Naive B cell (primary cell): ENCODE data around the gene MLLT3. TPM values are rescaled to one million over a fixed set of nuclear protein-coding genes. Genes with fewer than 3 reads are reported as not detected.

ENCODE experiments used
- ATAC-seq, 2 donors: fragments of 150-1000 bp; cut with Tn5 transposase; 2 replicates each; pipeline ENCODE4 v1.10.0; 2021; ENCODE audit warnings: low read depth in 2 of 2, mild to moderate bottlenecking in 2 of 2, moderate library complexity in 2 of 2
- DNase-seq: peaks from one replicate; pipeline ENCODE4 v3.0.0; 2022
- H3K27ac Mint-ChIP-seq, 6 donors: one replicate each; pipeline ENCODE4 v1.8.0; 2020 to 2022; ENCODE audit warnings: mild to moderate bottlenecking in 6 of 6, mixed read lengths in 6 of 6, moderate library complexity in 5 of 6, inconsistent platforms in 2 of 6
- H3K27me3 Mint-ChIP-seq, 3 donors: one replicate each; pipeline ENCODE4 v1.8.0; 2021 to 2022; ENCODE audit warnings: mixed read lengths in 3 of 3, mild to moderate bottlenecking in 1 of 3
- H3K36me3 Mint-ChIP-seq, 2 donors: one replicate each; pipeline ENCODE4 v1.8.0; 2020 to 2022; ENCODE audit warnings: mixed read lengths in 2 of 2, inconsistent platforms in 1 of 2, mild to moderate bottlenecking in 1 of 2
- H3K4me1 Mint-ChIP-seq, 3 donors: one replicate each; pipeline ENCODE4 v1.8.0; 2020 to 2022; ENCODE audit warnings: mixed read lengths in 3 of 3, inconsistent platforms in 1 of 3, mild to moderate bottlenecking in 1 of 3, moderate library complexity in 1 of 3
- H3K4me3 Mint-ChIP-seq, 8 donors: one replicate each; pipeline ENCODE4 v1.8.0; 2020 to 2022; ENCODE audit warnings: mild to moderate bottlenecking in 8 of 8, mixed read lengths in 8 of 8, moderate library complexity in 8 of 8, inconsistent platforms in 2 of 8
- H3K9me3 Mint-ChIP-seq, 7 donors: one replicate each; pipeline ENCODE4 v1.8.0; 2020 to 2022; ENCODE audit warnings: mixed read lengths in 7 of 7, mild to moderate bottlenecking in 5 of 7, inconsistent platforms in 2 of 7, moderate library complexity in 1 of 7
- polyA plus RNA-seq, 6 donors: library from polyadenylated mRNA; unstranded; fragments of 300-500 nt; fragmentation: Illumina TruSeq; gene quantifications; one replicate each; pipeline ENCODE4 v1.2.3, GENCODE V29; 2021; ENCODE audit warnings: low read depth in 6 of 6

The MLLT3 gene
- polyA plus RNA-seq, 6 donors from 2014 or later = 3.2 to 11.6 (median 5.7) TPM

DNA sequence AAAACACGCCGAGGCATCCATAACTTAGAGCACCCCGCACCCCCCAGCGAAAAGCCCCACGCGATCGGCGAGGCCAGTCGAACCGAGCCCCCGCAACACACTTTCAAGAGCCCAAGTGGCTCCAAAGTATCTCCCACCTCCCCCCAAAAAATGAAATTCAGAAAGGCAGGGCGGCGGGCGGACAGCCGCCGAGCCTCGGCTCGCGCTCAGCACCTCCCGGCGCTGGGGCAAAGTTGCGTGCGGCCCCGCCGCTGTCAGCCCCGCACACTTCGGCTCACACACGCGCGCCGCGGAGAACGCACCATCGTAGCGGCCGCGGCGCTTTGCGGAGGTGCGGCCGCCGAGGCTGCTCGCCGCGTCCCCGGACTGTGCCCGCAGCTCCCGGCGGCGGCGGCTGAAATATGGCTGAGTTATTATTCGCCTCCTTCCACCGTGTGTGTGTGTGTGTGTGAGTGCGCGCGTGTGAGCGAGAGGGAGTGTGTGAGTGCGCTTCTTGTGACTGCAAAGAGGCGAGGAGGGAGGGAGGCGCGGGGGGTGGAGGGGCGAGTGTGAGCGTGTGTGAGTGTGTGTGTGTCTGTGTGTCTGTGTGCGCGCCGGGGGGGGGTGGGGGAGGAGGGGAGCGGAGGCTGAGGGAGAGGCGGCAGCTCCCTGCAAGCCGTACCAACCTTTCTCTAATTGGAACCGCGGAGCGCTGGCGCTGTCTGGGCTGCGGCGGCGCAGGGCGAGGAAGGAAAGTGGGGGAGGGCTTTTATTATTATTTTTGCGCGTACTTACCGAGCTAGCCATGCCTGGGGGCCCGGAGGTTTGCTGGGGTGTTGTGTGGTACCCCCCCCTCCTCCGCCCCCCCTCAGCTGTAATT is 599 bp downstream of the MLLT3 start:
- Mint-ChIP-seq H3K27me3 (peaks cover 0 to 8% (median 0%) of the 10 kb centered on the region in 3 donors), H3K4me1 (peaks cover 34 to 46% (median 35%) of the 10 kb centered on the region in 3 donors), H3K36me3 (no peaks in the 10 kb centered on the region), H3K27ac (peak overlapping the region; percentile 29 to 98 (median 78)), H3K4me3 (peak overlapping the region; percentile 85 to 99 (median 96)), H3K9me3 (peaks cover 0 to 2% (median 0%) of the 10 kb centered on the region in 7 donors)
- peak; percentile 47 for DNase-seq
- peak; percentile 16 to 22 for ATAC-seq

DNA sequence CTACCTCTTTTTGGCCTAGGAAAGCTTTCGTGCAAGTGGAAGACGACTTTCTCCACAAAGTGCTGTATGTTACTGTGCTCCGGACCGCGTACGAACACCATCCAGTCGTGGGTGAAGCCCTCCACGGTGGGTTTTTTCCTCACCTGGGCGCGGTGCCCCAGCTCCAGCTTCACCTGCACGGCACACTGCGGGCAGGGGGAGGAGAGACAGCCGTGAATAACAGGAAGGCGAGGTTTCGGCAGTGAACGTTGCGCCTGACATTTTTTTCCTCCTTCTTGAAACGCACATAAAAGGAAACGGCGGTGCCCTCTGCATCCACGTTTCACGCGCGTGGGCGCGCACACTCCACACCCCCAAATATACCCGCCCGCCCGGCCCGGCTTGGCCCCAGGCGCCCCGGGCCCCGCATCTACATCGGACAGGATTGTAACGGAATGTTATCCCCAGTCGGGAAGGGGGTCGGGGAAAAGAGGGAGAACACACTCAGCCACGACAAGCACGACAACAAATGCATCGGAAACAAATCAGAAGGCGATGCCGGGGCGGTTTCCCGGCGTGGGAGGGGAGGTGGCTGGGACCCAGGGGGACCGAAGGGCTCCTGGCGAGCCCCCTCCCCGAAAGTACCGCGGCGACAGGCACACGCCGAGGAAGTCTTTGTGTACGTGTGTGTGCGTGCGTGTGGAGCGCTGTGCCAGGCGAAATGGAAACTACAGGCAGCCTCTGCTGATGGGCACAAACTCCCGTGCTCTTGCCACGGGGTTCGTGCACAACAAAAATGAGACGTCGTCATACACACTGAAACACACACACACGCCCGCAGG is 1.4 kb downstream of the MLLT3 start:
- Mint-ChIP-seq H3K9me3 (peaks cover 0 to 2% (median 0%) of the 10 kb centered on the region in 7 donors), H3K27ac (peak overlapping the region; percentile 40 to 98 (median 76)), H3K4me1 (peaks cover 34 to 46% (median 35%) of the 10 kb centered on the region in 3 donors), H3K27me3 (peaks cover 0 to 8% (median 0%) of the 10 kb centered on the region in 3 donors), H3K36me3 (no peaks in the 10 kb centered on the region), H3K4me3 (peak overlapping the region; percentile 85 to 99 (median 96))
- DNase-seq = peak; percentile 31
- no peak for ATAC-seq

DNA sequence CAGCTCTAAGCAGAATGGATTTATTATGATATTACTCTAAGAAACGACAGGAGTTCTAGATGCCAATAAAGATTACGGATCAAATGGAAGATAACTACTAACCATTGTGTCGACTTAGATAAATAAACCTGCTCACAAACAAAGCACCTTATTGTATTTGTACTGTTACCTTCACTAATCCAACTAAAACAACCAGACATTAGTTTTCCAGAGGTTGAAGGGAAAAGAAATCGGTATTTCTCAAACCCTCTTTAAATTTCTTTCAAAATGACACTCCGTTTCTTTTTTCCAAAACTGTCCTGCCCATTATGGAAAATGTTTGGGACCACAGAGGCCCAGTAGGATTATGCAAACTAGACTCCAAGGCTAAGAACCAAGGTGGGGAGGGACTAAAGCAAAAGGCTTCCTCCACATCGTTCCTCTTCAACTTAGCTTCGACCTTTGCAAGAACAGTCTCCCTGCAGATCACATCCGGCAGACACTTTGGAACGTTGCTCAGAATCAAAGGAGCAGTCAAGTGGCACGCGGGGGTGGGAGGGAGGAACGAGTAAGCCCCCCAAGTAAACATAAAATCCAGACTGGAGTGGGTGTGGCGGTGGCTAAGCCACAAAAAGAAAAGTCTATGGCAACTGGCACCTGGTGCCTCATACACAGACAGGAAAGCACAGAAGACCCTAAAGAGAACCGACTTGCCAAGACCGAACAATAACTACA is 2.7 kb downstream of the MLLT3 start:
- H3K27me3 Mint-ChIP-seq = peaks cover 0 to 8% (median 0%) of the 10 kb centered on the region in 3 donors
- DNase-seq (peak; percentile 5), ATAC-seq (no peak)
- H3K4me1 Mint-ChIP-seq = peaks cover 30 to 42% (median 32%) of the 10 kb centered on the region in 3 donors
- H3K9me3 Mint-ChIP-seq = peaks cover 0 to 2% (median 0%) of the 10 kb centered on the region in 7 donors
- H3K27ac Mint-ChIP-seq = peak overlapping the region in 4 of 6 donors; percentile 3 to 69 (median 41)
- H3K4me3 Mint-ChIP-seq = peak overlapping the region; percentile 68 to 91 (median 84)
- no peaks in the 10 kb centered on the region for H3K36me3 Mint-ChIP-seq

DNA sequence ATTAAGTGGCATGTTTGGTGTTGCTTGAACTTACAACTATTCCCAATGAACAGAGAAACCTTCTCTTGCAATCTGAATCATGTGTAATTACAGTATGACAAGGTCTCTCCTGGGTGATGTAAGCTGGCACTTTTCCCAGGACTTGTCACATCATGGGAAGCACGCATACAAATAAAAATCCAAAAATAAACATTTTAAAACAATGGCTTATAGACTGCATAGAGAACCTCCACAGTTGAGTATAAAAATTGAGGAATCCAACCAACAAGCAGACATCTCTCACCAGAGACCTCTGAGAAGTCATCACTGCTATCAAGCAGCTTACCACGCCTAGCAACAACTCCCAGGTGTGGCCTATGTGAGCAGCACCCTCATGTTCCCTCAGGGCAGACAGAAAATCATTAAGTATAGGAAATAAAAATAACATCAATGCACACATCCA is 3.9 kb downstream of the MLLT3 start:
- ATAC-seq (no peak), DNase-seq (no peak)
- peak overlapping the region in 2 of 8 donors; percentile 30 to 87 for H3K4me3 Mint-ChIP-seq
- H3K4me1 Mint-ChIP-seq = peaks cover 17 to 29% (median 21%) of the 10 kb centered on the region in 3 donors
- H3K9me3 Mint-ChIP-seq = peaks cover 0 to 2% (median 0%) of the 10 kb centered on the region in 7 donors
- peaks cover 0 to under 1% (median 0%) of the 10 kb centered on the region in 3 donors for H3K27me3 Mint-ChIP-seq
- H3K36me3 Mint-ChIP-seq = no peaks in the 10 kb centered on the region
- H3K27ac Mint-ChIP-seq = peak overlapping the region in 1 of 6 donors; percentile 3

DNA sequence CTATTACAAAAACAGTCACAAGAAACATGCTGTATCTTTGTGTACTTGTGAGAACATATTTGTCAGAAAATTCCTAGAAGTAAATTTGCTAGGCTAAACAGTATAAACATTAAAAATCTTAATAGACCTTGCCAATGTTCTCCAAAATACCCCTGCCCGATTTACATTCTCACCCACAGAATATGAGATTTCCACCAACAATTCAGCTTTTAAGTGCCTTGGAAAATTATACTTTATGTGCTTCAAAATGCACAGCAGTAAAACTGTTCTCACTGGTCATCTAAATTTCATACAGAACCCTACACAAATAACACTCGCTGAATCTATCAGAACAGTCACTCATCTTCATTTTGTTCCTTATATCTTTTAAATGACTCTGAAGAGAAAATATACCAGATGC is 5.5 kb downstream of the MLLT3 start:
- DNase-seq (no peak), ATAC-seq (no peak)
- Mint-ChIP-seq H3K36me3 (no peaks in the 10 kb centered on the region), H3K27me3 (no peaks in the 10 kb centered on the region), H3K27ac (no peak overlapping the region), H3K4me1 (peaks cover 10 to 22% (median 12%) of the 10 kb centered on the region in 3 donors), H3K9me3 (peaks cover 0 to 2% (median 0%) of the 10 kb centered on the region in 7 donors), H3K4me3 (no peak overlapping the region)

DNA sequence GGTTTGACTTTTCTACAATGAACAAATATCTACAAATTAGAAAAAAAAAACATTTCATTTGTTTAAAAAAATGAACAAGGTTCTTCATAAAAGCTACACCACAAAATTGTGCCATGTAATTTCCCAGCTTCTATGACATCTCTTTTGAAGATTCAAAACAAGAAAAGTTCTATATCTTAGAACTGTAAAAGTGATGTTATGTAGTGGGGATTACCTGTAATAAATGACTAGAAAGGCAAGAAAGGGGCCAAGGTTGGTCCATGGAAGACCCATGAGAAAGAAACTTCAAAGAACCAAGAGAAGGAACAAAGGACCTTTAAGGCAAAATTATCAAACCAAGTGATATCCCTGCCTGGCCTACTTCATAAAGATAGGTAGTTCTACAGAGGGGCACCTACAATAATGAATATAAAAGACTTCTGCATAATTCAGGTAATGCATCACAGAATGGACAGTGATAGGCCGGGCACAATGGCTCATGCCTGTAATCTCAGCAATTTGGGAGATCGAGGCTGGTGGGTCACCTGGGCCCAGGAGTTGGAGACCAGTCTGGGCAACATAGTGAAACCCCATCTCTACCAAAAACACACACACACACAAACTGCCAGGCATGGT is 7.6 kb downstream of the MLLT3 start:
- Mint-ChIP-seq H3K4me1 (peaks cover 3 to 5% (median 4%) of the 10 kb centered on the region in 3 donors), H3K36me3 (no peaks in the 10 kb centered on the region), H3K27ac (peak overlapping the region in 2 of 6 donors; percentile 62 to 74), H3K9me3 (no peaks in the 10 kb centered on the region), H3K4me3 (no peak overlapping the region), H3K27me3 (peaks cover 0 to 4% (median 0%) of the 10 kb centered on the region in 3 donors)
- no peak for DNase-seq
- no peak for ATAC-seq

DNA sequence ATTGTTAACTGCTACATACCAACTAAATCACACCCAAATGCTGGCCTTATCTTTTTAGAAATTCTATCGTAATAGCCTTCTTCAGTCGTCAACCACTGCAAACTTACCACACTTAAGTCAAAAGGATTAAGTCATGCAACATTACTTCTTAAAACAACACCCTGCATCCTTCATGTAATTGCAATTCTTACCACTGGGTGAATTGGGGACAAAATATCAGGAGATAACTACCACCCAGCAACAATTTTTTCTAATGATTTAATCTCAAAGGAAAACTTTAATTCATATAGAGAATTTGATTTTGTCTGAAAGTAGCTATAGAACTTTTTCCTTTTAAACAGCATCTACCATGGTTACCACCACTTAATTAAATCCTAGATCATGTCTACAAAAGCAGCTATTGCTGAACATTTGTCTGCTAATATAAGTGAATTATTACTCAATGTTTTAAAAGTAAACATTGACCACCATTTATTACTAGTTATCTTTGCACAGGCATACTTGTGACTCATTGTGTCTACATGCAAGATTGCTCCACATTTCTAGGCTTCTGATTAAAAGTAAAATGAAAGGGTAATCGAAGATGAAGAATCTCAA is 10.5 kb downstream of the MLLT3 start:
- Mint-ChIP-seq H3K9me3 (no peaks in the 10 kb centered on the region), H3K4me3 (no peak overlapping the region), H3K27me3 (peaks cover 0 to 9% (median 0%) of the 10 kb centered on the region in 3 donors), H3K27ac (no peak overlapping the region), H3K36me3 (no peaks in the 10 kb centered on the region), H3K4me1 (peaks cover 0 to 2% (median 0%) of the 10 kb centered on the region in 3 donors)
- ATAC-seq (peak in 1 of 2 donors; percentile 41), DNase-seq (no peak)

DNA sequence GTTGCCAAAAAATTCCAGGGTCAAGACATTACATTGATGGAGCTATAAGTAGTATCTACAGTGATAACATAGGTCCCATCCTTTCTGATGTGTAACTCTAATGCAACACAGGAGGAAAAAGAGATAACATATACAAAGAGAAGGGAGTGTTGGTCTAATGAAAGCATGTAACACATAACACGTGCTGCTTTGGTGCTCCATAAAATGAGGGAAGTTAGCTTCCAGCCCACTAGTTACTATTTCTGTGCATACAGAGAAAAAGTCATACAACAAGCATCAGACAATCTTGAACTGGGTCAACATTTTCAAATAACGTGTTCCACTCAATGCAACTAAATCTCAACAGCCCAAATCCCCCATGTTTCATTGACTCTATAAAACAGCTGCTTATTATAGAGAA is 11.7 kb downstream of the MLLT3 start:
- ATAC-seq = no peak

DNA sequence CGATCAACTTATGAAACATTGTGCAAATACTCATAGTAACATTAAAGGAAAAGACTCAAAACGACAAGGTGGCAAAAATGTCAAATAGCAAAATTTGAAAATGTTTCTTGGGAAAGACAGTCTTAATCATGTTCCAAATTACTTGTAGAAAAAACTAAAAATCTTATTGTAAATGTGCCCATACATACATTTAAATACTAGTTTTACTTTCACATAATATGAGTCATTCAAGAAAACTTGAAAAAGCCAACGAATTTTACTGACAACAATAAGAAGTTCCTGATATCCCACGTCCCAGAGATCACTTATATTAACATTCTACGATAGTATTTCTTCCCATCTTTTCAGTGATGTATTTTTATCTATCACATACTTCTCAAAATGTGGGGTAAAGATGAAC is 13.7 kb downstream of the MLLT3 start:
- no peak for DNase-seq
- Mint-ChIP-seq H3K27ac (no peak overlapping the region), H3K36me3 (no peaks in the 10 kb centered on the region), H3K27me3 (peaks cover 0 to 9% (median 8%) of the 10 kb centered on the region in 3 donors), H3K9me3 (no peaks in the 10 kb centered on the region), H3K4me1 (peaks cover 0 to 8% (median 0%) of the 10 kb centered on the region in 3 donors), H3K4me3 (no peak overlapping the region)
- ATAC-seq = no peak

More for the DNA sequence above, 11.7 kb downstream of the MLLT3 start:
- no peaks in the 10 kb centered on the region for H3K36me3 Mint-ChIP-seq
- H3K27ac Mint-ChIP-seq = no peak overlapping the region
- no peaks in the 10 kb centered on the region for H3K9me3 Mint-ChIP-seq
- H3K4me1 Mint-ChIP-seq = peaks cover 0 to 4% (median 0%) of the 10 kb centered on the region in 3 donors
- no peak for DNase-seq
- H3K27me3 Mint-ChIP-seq = peaks cover 0 to 9% (median 0%) of the 10 kb centered on the region in 3 donors
- H3K4me3 Mint-ChIP-seq = no peak overlapping the region

DNA sequence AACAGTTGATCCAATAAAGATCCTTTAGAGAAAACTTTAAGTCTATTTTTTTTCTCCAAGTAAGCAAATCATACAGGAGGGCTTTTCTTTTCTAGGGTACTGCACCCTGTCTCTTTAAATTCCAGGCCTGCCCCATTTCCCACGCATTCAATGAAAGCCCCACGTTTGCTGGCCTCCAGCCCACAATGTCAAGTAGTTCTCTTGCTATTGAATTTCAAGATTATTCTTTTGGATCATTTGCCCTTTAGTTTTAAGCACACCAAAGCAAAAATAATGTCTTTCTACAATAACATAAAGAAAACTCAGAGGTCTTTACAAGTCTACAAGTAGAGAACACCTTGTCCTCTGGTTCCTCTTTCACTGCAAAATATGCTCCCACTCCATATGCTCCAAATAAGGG is 15.6 kb downstream of the MLLT3 start:
- no peaks in the 10 kb centered on the region for H3K36me3 Mint-ChIP-seq
- ATAC-seq = no peak
- DNase-seq = no peak
- no peak overlapping the region for H3K27ac Mint-ChIP-seq
- H3K9me3 Mint-ChIP-seq = no peaks in the 10 kb centered on the region
- H3K4me3 Mint-ChIP-seq = no peak overlapping the region
- H3K4me1 Mint-ChIP-seq = peaks cover 2 to 17% (median 3%) of the 10 kb centered on the region in 3 donors
- peaks cover 0 to 9% (median 8%) of the 10 kb centered on the region in 3 donors for H3K27me3 Mint-ChIP-seq

DNA sequence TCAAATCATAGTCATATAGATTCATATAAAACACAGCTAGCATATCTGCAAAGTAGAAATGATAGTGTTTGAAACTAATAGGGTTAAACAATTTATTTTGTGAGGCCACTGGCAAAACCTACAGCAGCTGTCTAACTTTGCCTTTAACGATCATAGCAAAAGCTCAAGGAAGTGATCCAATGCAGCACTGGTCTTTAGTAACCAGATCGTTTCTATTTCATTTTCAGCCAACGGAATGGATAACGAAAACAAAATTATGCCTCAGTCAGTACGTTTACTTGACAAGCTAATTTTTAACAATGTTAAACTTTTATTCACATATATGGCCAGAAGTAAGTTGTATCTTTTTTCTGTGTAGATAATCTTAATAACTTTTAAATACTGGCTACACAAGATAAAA is 17.7 kb downstream of the MLLT3 start:
- H3K4me3 Mint-ChIP-seq = peak overlapping the region in 3 of 8 donors; percentile 6 to 12 (median 10)
- no peak overlapping the region for H3K27ac Mint-ChIP-seq
- no peak for DNase-seq

More for the DNA sequence above, 17.7 kb downstream of the MLLT3 start:
- H3K4me1 Mint-ChIP-seq = peaks cover 8 to 23% (median 10%) of the 10 kb centered on the region in 3 donors
- ATAC-seq = no peak
- no peaks in the 10 kb centered on the region for H3K9me3 Mint-ChIP-seq
- peaks cover 0 to 8% of the 10 kb centered on the region in 2 donors for H3K36me3 Mint-ChIP-seq
- peaks cover 0 to 8% (median 3%) of the 10 kb centered on the region in 3 donors for H3K27me3 Mint-ChIP-seq
